ENCODE data around the gene RABGAP1L. TPM values are rescaled to one million over a fixed set of nuclear protein-coding genes. Genes with fewer than 3 reads are reported as not detected.

The RABGAP1L gene
- total RNA-seq, 1 experiment from 2014 or later: 14.2 TPM

- DNase-seq (ENCODE audit: low read depth): no peak
Observed at GRCh38 chr1:174960362-174960761, 801.0 kb downstream of the RABGAP1L start.

DNA sequence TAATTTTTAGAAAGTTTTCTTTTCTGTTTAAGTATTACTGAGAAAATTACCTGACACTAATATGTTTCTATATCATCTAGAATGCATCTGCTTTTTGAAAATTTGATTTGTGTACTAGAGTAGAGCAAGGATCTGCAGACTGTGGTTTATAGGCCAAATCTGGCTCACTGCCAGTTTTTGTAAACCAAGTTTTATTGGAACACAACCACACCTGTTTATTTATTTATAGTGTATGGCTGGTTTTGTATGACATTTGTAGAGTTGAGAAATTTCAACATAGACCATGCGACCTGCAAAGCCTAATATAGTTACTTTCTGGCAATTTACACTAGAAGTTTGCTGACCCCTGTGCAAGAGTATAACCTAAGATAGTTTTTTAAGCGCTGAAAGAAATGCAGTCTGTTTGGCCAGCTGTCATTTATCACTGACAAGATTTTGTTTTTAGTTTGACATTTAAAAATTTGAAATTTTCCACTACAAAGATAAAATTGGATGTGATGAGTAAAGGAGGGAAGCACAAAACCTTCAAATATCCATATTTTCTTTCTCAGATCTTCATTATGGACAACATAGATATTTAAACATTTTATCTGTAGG is 804.3 kb downstream of the RABGAP1L start:
- no peak for DNase-seq (ENCODE audit: low read depth)

DNA sequence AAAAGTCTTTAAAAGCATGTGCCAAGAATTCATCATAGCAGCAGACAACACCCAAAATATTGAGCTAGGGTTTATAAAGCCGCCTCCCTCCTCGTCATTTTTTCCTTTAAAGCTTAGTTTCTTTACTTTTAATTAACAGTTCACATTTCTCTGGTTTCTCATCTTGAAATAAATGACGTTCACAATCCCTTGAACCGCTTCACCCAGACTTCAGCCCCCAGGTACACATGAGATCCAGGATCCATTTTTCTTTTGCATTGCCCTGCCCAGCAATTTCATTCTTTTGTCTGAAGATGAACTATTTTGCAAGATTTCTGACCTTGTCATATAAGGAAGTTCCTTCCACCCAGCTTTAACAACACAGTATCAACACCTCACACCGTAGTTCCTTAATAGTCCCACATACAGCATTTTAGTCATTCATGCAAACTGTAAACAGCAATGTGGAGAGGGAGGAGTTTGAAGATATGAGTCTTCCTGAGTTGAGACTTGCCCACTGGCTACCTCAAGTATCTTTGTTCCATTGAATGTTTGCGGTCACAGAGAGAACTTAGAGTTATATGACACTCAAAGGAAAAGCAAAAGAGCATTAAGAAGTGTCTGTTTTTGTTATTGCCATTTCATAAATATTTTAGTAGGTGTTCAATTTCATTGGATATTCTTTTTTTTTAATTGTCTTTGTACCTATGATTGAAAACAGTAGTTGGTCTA is 805.1 kb downstream of the RABGAP1L start:
- DNase-seq (ENCODE audit: low read depth): no peak

GRCh38 chr1:174964972-174965361 is 805.6 kb downstream of the RABGAP1L start:
- no peak for DNase-seq (ENCODE audit: low read depth)

DNA sequence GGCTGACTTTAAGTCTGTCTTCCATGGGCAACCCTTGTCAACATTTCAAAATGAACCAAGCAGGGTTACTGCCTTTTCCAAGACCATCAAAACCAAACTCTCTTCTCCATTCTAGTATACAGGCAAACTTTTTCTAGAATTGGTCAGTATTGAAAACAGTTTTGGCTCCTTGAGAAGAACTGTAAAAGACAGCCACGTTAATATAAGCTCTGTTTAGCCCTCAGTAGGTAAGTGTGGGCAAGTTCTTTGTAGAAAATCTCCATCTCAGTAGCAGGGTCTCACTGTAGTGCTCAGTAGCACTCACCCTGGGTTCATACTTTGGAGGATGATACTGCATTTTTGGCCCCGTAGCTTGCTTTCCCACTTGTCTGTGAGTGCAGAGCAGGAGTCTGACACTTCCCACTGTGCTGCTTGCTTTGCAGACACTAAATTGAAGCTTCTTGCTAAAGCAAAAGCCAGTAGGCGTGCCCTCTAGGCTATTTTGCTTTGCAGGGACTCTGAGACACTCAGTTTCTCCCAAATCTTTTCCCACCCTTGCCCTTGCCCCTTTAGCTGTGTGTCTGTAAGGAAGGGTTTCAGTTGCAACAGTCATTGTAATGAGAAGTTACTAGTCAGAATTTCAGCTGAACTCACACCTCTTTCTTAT is 806.2 kb downstream of the RABGAP1L start:
- no peak for DNase-seq (ENCODE audit: low read depth)

DNA sequence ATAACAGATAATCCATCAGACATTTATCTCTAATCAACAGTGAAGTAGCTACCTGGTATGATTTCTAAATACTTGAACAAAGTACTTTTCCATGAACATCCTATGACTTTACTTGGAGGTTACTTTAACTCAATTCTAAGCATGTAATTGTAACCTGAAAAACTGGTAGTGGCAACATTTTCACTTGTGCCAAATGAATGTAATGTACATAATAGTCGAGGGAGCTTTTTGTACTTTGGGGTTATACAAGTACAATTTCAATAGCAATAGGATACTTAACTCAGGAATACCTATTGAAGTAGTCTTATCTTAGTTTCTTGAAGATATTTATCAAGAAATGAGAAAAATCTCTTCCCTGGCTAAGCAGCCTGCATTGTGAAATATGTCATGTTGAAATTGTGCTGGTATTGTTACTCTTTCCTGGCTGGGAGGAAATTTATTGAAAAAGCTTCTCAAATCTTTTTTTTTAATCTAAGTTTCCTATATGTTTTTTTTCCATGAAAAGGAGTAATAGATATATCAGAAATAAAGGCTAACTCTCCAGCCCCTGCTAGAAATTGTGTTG is 806.8 kb downstream of the RABGAP1L start:
- DNase-seq (ENCODE audit: low read depth): no peak

- DNase-seq (ENCODE audit: low read depth): no peak
Observed at GRCh38 chr1:174967845-174968705, 808.8 kb downstream of the RABGAP1L start.

DNA sequence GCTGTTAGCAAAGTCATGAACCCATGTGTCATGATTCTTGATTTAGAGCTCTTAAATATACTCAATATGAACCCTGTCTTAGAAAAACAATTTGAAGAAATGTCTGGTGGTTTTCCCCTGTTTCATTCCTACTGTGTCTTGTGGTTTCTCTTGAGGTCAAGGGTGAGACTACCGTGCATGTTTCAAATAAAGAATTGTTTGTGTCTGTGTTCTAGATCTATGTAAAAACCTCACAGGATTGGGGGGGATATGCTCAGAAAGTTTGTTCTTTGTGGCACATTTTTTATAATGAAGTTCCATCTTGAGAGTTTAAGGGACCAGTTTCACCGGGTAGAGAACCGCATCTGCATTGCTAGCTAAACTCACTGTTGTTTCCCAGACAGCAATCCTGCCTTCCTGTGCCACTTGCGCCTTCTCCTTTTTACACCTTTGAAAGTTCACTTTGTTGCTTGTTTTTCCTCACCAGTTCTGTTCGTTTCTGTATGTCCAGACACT is 809.5 kb downstream of the RABGAP1L start:
- peak; percentile 50 for DNase-seq (ENCODE audit: low read depth)

- peak; percentile 14 for DNase-seq (ENCODE audit: low read depth)
Observed at GRCh38 chr1:174969977-174970376, 810.7 kb downstream of the RABGAP1L start.

- no peak for DNase-seq (ENCODE audit: low read depth)
Observed at GRCh38 chr1:174971466-174971865, 812.1 kb downstream of the RABGAP1L start.

GRCh38 chr1:174971902-174972301 is 812.6 kb downstream of the RABGAP1L start:
- DNase-seq (ENCODE audit: low read depth): no peak

GRCh38 chr1:174974711-174975119 is 815.4 kb downstream of the RABGAP1L start:
- DNase-seq (ENCODE audit: low read depth): no peak

DNA sequence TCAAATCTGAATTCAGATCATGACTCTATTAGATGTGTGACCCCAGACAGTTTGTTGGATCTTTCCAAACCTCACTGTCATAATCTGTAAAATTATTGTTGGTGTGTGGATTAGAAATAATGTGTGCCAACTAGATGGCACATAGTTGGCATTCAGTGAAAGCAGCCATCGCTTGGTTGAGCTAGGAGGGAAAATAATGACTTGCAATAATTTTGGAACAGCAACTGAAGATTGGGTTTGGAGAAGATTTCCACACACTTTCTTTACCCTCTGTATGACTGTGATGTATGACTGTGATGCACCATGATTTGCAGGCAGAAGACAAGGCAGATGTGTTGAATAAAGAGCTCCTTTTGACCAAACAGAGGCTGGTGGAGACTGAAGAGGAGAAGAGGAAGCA is 816.4 kb downstream of the RABGAP1L start:
- DNase-seq (ENCODE audit: low read depth): no peak

- peak; percentile 48 for DNase-seq (ENCODE audit: low read depth)
Observed at GRCh38 chr1:174976436-174977108, 817.3 kb downstream of the RABGAP1L start.

DNA sequence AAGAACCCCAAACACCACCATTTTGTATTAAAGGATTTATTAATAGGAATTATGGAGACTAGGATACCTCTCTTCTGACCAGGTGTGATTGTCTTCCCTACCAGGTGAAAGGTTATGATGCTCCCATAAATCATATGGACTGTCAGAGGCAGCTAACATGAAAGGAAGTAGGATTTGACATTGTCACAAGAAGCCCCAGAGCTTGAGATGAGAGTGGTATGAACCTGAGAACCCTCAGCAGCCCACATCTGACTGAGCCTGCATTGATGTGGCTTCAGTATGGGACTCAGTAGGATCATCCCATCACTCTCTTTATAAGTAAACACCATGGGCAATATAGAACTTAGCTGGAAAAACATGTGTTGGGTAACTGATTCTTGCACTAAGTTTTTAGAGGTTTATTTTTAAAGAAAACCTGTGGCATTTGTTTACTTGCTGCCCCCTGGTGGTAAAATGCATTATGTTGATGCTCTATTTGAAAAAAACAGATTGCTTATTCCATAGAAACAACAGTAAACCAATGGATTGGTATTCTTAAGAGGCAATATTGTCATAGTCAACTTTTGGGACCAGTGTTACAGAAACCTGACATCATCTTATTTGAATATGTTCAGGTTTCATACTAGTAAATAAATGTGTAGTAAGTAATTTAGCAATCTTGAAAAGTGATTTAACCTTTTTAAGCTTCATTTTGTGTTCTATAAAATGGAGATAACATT is 823.8 kb downstream of the RABGAP1L start:
- peak; percentile 28 for DNase-seq (ENCODE audit: low read depth)

DNA sequence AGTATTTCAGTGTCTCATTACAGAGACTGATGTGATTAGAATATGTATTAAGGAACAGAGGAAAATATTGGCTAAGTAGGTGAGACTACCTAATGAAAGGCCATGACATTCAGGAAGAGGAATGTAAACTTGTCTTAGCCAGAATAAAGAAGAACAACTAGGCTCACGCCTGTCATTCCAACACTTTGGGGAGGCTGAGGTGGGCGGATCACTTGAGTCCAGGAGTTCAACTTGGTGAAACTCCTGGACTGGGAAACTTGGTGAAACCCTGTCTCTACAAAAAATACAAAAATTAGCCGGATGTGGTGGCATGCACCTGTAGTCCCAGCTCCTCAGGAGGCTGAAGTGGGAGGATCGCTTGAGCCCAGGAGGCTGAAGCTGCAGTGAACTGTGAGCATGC is 825.6 kb downstream of the RABGAP1L start:
- DNase-seq (ENCODE audit: low read depth): no peak

DNA sequence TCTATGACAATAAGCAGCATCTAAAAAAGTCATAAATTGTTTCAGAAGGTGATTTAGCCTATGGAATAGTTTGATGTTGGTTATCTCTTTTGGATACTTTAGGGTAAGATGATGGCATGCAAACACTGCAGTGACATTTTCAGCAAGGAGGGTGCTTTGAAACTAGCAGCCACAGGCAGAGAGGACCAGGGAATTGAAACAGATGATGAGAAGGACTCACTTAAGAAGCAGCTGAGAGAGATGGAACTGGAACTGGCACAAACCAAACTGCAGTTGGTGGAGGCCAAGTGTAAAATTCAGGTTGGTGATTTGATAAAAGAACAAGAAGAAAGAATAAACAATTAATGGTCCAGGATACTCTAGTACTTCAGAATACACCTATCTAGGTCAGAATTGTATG is 829.2 kb downstream of the RABGAP1L start:
- no peak for DNase-seq (ENCODE audit: low read depth)

GRCh38 chr1:174988986-174989385 is 829.7 kb downstream of the RABGAP1L start:
- no peak for DNase-seq (ENCODE audit: low read depth)

- DNase-seq (ENCODE audit: low read depth): no peak
Observed at GRCh38 chr1:174989536-174990220, 830.4 kb downstream of the RABGAP1L start.
